B cell (primary cell): ENCODE results near the gene ZNF277.

Source experiments
- CTCF ChIP-seq: fragments of 200-600 bp; IDR thresholded peaks from one replicate; pipeline ENCODE4 v1.8.0; 2022; ENCODE audit warnings: antibody characterized with exemption, mild to moderate bottlenecking
- EZH2 ChIP-seq: IDR thresholded peaks from 2 replicates; pipeline ENCODE4 v1.6.1; 2012; ENCODE audit warnings: borderline replicate concordance, low read depth, mild to moderate bottlenecking, moderate library complexity, low read length; ENCODE audit not compliant: insufficient read depth, poor library complexity, severe bottlenecking

- TF ChIP-seq CTCF (no peak), EZH2 (no peak)
Measured at GRCh38 chr7:112372101-112372500, 165.6 kb downstream of the ZNF277 start.
